ENCODE measurements around the gene PSG2.
"Not testable (repeated sequence)": the region's sequence is repeated elsewhere in the genome, so short reads cannot be mapped to it uniquely, and the experiment has no call there.

The PSG2 gene
- long read RNA-seq = 0 reads

- H3K4me3 ChIP-seq (replicated peaks; ENCODE audit: insufficient read depth, low read length); H3K27ac ChIP-seq (replicated peaks); DNase-seq (ENCODE audit: low read depth in 1 of 2, low spot score in 1 of 2); H3K27me3 ChIP-seq (ENCODE audit: insufficient read depth, poor library complexity, severe bottlenecking): not testable (repeated sequence)
These were observed at the start of gene PSG2 for GRCh38 chr19:43082601-43083000. Gene PSG2, minus strand, starts transcription at chr19:43082701. Its CDS starts 132 bp downstream, at chr19:43082569.

DNA sequence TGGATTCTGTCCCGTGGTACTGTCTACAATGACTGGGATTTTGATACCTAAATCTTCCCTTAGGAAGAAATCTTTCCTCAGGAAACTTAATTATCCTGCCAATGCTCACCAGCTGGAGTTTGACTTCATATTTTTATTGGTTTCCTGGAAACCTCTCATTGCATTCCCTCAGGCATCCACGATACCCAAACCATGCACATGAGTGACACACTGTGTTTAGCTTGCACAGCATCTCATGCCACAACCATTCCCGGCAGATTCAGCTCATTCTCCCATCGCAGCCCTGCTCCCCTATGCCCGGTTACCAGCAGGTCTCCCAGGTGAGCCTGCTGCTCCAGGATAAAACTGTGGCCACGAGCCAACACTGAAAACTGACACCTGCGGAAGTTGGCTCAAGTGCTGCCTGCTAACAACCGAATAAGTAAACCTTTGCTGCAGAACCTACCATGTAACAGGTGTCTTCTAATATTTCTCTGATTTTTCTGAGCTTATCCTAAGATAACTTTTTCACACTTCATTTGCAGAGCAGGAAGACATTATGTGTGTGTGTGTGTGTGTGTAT is 48.9 kb upstream of the PSG2 start:
- H3K27ac ChIP-seq (replicated peaks); H3K4me3 ChIP-seq (replicated peaks; ENCODE audit: insufficient read depth, low read length); H3K27me3 ChIP-seq (ENCODE audit: insufficient read depth, poor library complexity, severe bottlenecking); DNase-seq (ENCODE audit: low read depth in 1 of 2, low spot score in 1 of 2): not testable (repeated sequence)

- not testable (repeated sequence) for DNase-seq (ENCODE audit: low read depth in 1 of 2, low spot score in 1 of 2); H3K27ac ChIP-seq (replicated peaks); H3K4me3 ChIP-seq (replicated peaks; ENCODE audit: insufficient read depth, low read length); H3K27me3 ChIP-seq (ENCODE audit: insufficient read depth, poor library complexity, severe bottlenecking)
These were observed 46.7 kb upstream of the PSG2 start for GRCh38 chr19:43129197-43129596.

GRCh38 chr19:43127336-43127735 is 44.8 kb upstream of the PSG2 start:
- H3K4me3 ChIP-seq (replicated peaks; ENCODE audit: insufficient read depth, low read length); H3K27ac ChIP-seq (replicated peaks); DNase-seq (ENCODE audit: low read depth in 1 of 2, low spot score in 1 of 2); H3K27me3 ChIP-seq (ENCODE audit: insufficient read depth, poor library complexity, severe bottlenecking): not testable (repeated sequence)

DNA sequence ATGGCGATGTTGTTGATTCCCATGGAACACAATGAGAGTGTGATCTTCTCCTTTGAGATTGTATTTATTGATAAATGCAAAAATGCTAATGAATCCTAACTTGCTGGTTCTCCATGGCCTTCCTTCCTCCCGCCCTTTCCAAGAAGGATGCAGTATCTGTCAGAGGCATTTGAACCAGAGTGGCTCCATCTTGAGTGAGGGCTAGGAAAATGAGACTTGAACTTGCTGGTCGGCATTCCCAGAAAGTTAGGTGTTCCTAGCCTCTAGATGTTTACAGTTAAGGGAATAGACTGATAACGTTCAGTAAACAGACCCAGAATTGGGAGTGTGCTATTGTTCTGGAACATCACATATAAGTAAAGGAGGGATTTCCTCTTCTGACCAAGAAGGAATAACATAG is 44.2 kb upstream of the PSG2 start:
- Histone ChIP-seq H3K27me3 (ENCODE audit: insufficient read depth, poor library complexity, severe bottlenecking) (no peaks in the 10 kb centered on the region), H3K4me3 (replicated peaks; ENCODE audit: insufficient read depth, low read length) (no peak overlapping the region), H3K27ac (replicated peaks) (no peak overlapping the region)
- no peak for DNase-seq (ENCODE audit: low read depth in 1 of 2, low spot score in 1 of 2)
- TF ChIP-seq SPI1 (IDR thresholded peaks at IDR 0.05; ENCODE audit: borderline replicate concordance, low read depth) (no peak), GABPA (IDR thresholded peaks at IDR 0.05; ENCODE audit: low read depth) (no peak), POLR2AphosphoS5 (IDR thresholded peaks at IDR 0.05; ENCODE audit: low read depth) (no peak)
- TF ChIP-seq, protein P1, sequence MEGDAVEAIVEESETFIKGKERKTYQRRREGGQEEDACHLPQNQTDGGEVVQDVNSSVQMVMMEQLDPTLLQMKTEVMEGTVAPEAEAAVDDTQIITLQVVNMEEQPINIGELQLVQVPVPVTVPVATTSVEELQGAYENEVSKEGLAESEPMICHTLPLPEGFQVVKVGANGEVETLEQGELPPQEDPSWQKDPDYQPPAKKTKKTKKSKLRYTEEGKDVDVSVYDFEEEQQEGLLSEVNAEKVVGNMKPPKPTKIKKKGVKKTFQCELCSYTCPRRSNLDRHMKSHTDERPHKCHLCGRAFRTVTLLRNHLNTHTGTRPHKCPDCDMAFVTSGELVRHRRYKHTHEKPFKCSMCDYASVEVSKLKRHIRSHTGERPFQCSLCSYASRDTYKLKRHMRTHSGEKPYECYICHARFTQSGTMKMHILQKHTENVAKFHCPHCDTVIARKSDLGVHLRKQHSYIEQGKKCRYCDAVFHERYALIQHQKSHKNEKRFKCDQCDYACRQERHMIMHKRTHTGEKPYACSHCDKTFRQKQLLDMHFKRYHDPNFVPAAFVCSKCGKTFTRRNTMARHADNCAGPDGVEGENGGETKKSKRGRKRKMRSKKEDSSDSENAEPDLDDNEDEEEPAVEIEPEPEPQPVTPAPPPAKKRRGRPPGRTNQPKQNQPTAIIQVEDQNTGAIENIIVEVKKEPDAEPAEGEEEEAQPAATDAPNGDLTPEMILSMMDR (IDR thresholded peaks at IDR 0.05; ENCODE audit: insufficient read depth, low read length) = no peak
- TF ChIP-seq, protein P2, sequence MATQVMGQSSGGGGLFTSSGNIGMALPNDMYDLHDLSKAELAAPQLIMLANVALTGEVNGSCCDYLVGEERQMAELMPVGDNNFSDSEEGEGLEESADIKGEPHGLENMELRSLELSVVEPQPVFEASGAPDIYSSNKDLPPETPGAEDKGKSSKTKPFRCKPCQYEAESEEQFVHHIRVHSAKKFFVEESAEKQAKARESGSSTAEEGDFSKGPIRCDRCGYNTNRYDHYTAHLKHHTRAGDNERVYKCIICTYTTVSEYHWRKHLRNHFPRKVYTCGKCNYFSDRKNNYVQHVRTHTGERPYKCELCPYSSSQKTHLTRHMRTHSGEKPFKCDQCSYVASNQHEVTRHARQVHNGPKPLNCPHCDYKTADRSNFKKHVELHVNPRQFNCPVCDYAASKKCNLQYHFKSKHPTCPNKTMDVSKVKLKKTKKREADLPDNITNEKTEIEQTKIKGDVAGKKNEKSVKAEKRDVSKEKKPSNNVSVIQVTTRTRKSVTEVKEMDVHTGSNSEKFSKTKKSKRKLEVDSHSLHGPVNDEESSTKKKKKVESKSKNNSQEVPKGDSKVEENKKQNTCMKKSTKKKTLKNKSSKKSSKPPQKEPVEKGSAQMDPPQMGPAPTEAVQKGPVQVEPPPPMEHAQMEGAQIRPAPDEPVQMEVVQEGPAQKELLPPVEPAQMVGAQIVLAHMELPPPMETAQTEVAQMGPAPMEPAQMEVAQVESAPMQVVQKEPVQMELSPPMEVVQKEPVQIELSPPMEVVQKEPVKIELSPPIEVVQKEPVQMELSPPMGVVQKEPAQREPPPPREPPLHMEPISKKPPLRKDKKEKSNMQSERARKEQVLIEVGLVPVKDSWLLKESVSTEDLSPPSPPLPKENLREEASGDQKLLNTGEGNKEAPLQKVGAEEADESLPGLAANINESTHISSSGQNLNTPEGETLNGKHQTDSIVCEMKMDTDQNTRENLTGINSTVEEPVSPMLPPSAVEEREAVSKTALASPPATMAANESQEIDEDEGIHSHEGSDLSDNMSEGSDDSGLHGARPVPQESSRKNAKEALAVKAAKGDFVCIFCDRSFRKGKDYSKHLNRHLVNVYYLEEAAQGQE (IDR thresholded peaks at IDR 0.05; ENCODE audit: insufficient replicate concordance, low read depth) = no peak

DNA sequence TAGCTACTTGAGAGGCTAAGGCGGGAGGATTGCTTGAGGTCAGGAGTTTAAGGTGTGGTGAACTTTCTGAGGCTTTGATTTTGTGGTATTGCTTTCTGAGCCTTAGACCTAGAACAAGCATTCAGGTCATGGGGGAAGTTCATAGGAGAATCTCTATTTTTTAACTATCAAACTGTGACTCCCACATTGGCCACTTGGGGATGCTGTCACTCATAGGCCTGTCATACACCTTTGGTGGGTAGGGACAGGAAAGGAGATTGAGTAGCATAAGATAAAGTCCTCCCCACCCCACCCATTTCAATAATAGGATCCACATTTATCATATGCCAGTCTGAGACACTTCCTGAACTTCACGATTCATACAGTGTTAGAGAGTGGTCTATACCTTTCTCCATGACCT is 41.9 kb upstream of the PSG2 start:
- Histone ChIP-seq H3K4me3 (replicated peaks; ENCODE audit: insufficient read depth, low read length) (no peak overlapping the region), H3K27ac (replicated peaks) (no peak overlapping the region), H3K27me3 (ENCODE audit: insufficient read depth, poor library complexity, severe bottlenecking) (no peaks in the 10 kb centered on the region)
- TF ChIP-seq SPI1 (IDR thresholded peaks at IDR 0.05; ENCODE audit: borderline replicate concordance, low read depth) (no peak), POLR2AphosphoS5 (IDR thresholded peaks at IDR 0.05; ENCODE audit: low read depth) (no peak), GABPA (IDR thresholded peaks at IDR 0.05; ENCODE audit: low read depth) (no peak)
- TF ChIP-seq, protein P1 (IDR thresholded peaks at IDR 0.05; ENCODE audit: insufficient read depth, low read length) = no peak
- TF ChIP-seq, protein P2 (IDR thresholded peaks at IDR 0.05; ENCODE audit: insufficient replicate concordance, low read depth) = no peak
- no peak for DNase-seq (ENCODE audit: low read depth in 1 of 2, low spot score in 1 of 2)

DNA sequence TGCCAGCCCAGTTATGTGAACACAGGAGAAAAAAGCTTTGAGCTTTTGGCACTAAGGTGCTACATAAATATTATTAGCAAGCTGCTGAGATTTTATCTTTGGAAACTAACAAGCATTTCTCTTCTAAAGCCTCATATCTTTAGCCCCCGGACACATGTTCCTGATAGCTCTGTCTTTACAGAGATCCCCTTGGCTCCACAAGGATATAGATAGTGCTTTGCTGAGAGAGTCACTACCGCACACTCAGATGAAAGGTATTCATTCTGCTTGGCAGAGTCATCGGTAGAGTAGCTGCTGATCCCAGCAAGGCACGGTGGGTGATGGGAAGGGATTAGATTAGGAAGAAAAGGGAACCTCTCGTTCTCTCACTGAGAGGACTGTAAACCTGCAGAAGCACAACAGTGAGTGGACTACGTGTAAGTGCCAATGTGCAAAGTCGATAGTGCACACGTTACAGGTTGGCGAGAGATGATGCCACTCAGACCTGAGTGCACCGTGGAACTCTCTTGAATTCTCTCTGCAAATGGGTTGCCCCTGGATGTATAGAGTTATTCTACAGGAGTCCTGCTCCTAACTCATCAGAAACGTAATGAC is 38.0 kb upstream of the PSG2 start:
- H3K27me3 ChIP-seq (ENCODE audit: insufficient read depth, poor library complexity, severe bottlenecking); H3K4me3 ChIP-seq (replicated peaks; ENCODE audit: insufficient read depth, low read length); H3K27ac ChIP-seq (replicated peaks); DNase-seq (ENCODE audit: low read depth in 1 of 2, low spot score in 1 of 2): not testable (repeated sequence)

- H3K27me3 ChIP-seq (ENCODE audit: insufficient read depth, poor library complexity, severe bottlenecking); H3K27ac ChIP-seq (replicated peaks); H3K4me3 ChIP-seq (replicated peaks; ENCODE audit: insufficient read depth, low read length); DNase-seq (ENCODE audit: low read depth in 1 of 2, low spot score in 1 of 2): not testable (repeated sequence)
These were observed 37.0 kb upstream of the PSG2 start for GRCh38 chr19:43119526-43119925.

- H3K27me3 ChIP-seq (ENCODE audit: insufficient read depth, poor library complexity, severe bottlenecking); H3K4me3 ChIP-seq (replicated peaks; ENCODE audit: insufficient read depth, low read length); H3K27ac ChIP-seq (replicated peaks); DNase-seq (ENCODE audit: low read depth in 1 of 2, low spot score in 1 of 2): not testable (repeated sequence)
These were observed 33.9 kb upstream of the PSG2 start for GRCh38 chr19:43116421-43116820.
